Measurements from ENCODE around the gene PRICKLE2.

GRCh38 chr3:64161481-64161952 is 63.7 kb downstream of the PRICKLE2 start:
- TF ChIP-seq ZNF8 (CRISPR knock-in tag; IDR thresholded peaks at IDR 0.05) (no peak), OSR1 (CRISPR knock-in tag; IDR thresholded peaks at IDR 0.05) (no peak), ZNF565 (CRISPR knock-in tag; conservative IDR thresholded peaks at IDR 0.05; ENCODE audit: low read depth) (no peak), ZFP30 (CRISPR knock-in tag; IDR thresholded peaks at IDR 0.05) (no peak), ZFP3 (CRISPR knock-in tag; IDR thresholded peaks at IDR 0.05) (no peak)

Measured in SK-N-SH treated with all-trans-retinoic acid at 6 μM for 48 hours (cell line).